Measurements from ENCODE around the gene PRLH. TPM values are rescaled to one million over a fixed set of nuclear protein-coding genes. Genes with fewer than 3 reads are reported as not detected.
"Not testable (repeated sequence)": the region's sequence is repeated elsewhere in the genome, so short reads cannot be mapped to it uniquely, and the experiment has no call there.

PRLH gene
- total and polyA plus RNA-seq, 2 donors, result not detected

DNA sequence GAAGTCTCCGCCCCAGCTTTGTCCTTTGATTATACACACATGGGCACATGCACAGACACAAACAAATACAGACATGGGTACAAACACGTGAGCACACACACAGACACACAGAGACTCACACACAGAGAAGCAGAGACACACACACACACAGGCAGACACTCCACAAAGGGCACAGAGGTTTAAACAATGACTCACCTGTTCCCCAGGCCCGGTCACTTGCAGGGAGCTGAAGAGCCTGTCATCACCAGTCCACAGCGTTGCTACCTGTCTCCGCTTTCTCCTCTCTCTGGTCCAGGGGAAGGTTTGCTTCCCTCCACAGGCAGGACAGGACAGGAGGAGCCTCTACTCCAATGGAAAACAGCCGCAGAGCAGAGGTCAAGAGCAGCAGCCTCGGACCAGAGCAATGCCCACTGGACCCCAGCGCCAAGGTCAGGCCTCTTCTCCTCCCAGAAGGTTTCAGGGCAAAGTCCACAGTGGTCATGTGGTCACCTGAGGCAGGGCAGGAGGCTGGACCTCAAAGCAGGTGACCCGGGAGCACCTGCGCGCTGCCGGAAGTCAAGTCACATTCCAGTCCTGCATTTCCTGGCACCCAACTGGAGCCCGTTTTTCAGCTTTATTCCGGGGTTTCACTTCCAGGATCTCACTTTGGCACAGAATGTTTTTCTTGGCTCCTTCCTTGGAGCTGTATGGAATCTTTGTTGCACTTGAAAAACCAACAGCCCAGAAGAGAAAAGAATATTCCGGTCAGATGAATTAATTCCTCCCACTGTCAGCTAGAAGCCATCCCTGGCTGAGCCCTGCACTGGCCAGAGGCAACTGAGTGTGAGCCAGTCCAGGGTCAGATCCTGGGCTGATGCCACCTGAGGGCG is 24.1 kb downstream of the PRLH start, which contains the start of gene RAB17:
Gene RAB17, minus strand, starts transcription at position 463 of the 869 bp plus-strand sequence. CDS start 4,580 bp downstream, outside the sequence.
- no peak within 1 kb of the TSS for H3K27ac ChIP-seq (ENCODE audit: low read depth)
- DNase-seq (ENCODE audit: extremely low spot score), result no peak
- no peak within 1 kb of the TSS for H3K4me3 ChIP-seq (ENCODE audit: low read depth, low read length)
- H3K36me3 ChIP-seq (ENCODE audit: insufficient read depth), result no peaks in the 10 kb centered on the region
- 73% methylated on average over 16 of the region's 16 CpGs for WGBS
- no peaks in the 10 kb centered on the region for H3K4me1 ChIP-seq (ENCODE audit: insufficient read depth)

DNA sequence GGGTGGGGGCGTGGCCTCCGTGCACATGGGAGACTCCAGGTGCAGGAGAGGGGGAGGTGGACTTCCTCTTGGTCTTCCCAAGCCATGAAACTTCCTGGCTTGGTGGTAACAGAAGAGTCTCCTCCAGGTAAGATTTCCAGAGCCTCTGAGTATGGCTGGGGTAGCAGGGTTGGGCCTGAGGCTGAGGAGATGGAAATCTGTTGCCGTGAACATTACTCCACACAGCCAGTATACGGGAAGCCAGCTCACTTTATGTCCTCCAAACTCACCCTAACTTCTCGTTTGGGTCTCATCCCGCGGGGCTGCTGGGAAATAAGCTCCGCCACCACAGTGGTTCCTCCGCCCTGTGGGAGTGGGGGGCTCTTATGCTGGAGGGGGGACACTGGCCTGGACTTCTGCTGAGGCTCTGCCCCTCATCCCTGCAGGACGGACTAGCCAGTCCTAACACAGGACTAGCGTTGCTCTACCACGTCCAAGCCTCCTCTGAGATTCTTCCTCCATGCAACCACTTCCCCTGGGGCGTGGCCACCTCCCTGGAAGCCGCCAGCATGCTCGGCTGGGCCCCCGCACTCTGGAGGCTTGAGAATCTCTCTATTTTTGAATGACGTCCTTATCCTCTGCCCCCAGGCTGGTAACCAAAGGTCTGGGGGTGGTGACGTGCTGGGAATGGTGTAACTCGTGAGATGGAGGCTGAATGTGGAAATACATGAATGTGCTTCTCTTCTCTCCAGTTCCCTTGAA is 24.9 kb downstream of the PRLH start:
- no peak for DNase-seq (ENCODE audit: extremely low spot score)
- WGBS, result 71% methylated on average over 19 of the region's 19 CpGs
- Histone ChIP-seq H3K4me3 (ENCODE audit: low read depth, low read length) (no peak overlapping the region), H3K36me3 (ENCODE audit: insufficient read depth) (no peaks in the 10 kb centered on the region), H3K27ac (ENCODE audit: low read depth) (no peak overlapping the region), H3K4me1 (ENCODE audit: insufficient read depth) (no peaks in the 10 kb centered on the region)

DNA sequence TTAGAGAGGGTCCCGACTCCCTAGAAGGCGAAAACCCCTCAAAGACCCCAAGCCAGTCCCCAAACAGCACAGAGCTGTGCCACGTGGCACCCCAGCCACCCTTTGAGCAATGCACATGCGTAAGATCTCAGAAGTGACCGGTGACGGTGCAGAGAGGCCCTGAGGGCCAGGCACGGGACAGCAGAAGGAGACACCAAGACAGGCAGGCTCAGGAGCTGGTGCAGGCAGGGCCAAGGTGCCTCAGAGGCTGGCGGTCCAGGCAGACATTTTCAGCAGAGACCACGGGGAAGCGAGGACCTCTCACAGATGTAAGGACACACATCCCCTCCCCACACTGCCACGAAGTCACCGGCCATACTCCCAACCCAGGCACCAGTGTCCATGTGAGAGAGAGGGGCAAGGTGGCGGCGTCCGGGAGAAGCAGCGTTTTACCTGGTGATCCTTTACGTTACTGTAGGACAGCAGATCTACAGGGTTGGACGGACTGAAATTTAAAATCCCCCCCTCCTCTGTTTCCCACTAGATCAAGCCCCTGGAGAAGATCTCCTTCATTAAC is 26.1 kb downstream of the PRLH start:
- 95% methylated on average over 18 of the region's 18 CpGs for WGBS
- DNase-seq (ENCODE audit: extremely low spot score), result no peak

GRCh38 chr2:237593036-237593435 is 26.7 kb downstream of the PRLH start:
- Histone ChIP-seq H3K4me3 (ENCODE audit: low read depth, low read length) (no peak overlapping the region), H3K36me3 (ENCODE audit: insufficient read depth) (no peaks in the 10 kb centered on the region), H3K27ac (ENCODE audit: low read depth) (no peak overlapping the region), H3K4me1 (ENCODE audit: insufficient read depth) (no peaks in the 10 kb centered on the region)
- no peak for DNase-seq (ENCODE audit: extremely low spot score)
- 90% methylated on average over 10 of the region's 10 CpGs for WGBS

More for the DNA sequence above, 26.1 kb downstream of the PRLH start:
- Histone ChIP-seq H3K4me1 (ENCODE audit: insufficient read depth) (no peaks in the 10 kb centered on the region), H3K27ac (ENCODE audit: low read depth) (no peak overlapping the region), H3K4me3 (ENCODE audit: low read depth, low read length) (no peak overlapping the region), H3K36me3 (ENCODE audit: insufficient read depth) (no peaks in the 10 kb centered on the region)

DNA sequence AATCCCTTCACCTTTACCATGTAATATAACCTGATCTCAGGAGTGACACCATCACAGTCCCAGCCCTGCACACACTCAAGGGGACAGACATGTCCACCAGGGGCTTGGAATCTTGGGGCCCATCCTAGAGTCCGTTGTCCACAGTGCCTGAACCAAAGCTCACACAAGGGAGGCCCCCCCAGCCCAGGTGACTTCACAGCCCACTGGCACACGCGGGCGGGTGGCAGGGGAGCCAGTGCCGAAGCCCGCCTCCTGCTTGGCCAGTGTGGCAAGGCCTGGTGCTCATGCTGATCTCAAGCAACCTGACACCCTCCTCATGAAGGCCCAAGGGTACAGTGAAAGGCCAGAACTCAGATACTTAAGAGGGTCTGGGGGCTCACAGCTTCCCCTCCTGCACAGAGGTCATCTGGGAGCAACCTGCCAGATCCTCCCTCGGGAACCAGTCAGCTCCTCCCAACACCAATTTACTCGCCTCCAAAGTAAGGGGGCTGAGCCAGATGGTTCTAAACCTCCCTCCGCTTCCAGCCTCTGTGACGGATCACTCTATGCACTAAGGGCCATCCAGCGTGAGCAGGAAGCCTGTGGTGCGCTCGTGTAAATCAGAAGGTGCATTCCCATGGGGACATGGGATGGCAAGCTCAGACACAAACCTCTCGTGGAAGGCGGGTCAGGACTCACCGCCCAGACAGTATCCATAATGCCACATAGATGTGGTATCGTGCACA is 27.4 kb downstream of the PRLH start:
- WGBS, result 94% methylated on average over 17 of the region's 17 CpGs
- no peak overlapping the region for H3K27ac ChIP-seq (ENCODE audit: low read depth)
- no peak overlapping the region for H3K4me3 ChIP-seq (ENCODE audit: low read depth, low read length)
- DNase-seq (ENCODE audit: extremely low spot score), result no peak
- H3K36me3 ChIP-seq (ENCODE audit: insufficient read depth), result no peaks in the 10 kb centered on the region
- H3K4me1 ChIP-seq (ENCODE audit: insufficient read depth), result no peaks in the 10 kb centered on the region

- no peak overlapping the region for H3K27ac ChIP-seq (ENCODE audit: low read depth)
- DNase-seq (ENCODE audit: extremely low spot score), result no peak
- no peak overlapping the region for H3K4me3 ChIP-seq (ENCODE audit: low read depth, low read length)
- H3K36me3 ChIP-seq (ENCODE audit: insufficient read depth), result no peaks in the 10 kb centered on the region
- WGBS, result 62% methylated on average over 5 of the region's 5 CpGs
- H3K4me1 ChIP-seq (ENCODE audit: insufficient read depth), result no peaks in the 10 kb centered on the region
Observed at GRCh38 chr2:237594514-237594871, 28.1 kb downstream of the PRLH start.

- not testable (repeated sequence) for H3K4me1 ChIP-seq (ENCODE audit: insufficient read depth); DNase-seq (ENCODE audit: extremely low spot score); H3K4me3 ChIP-seq (ENCODE audit: low read depth, low read length); H3K27ac ChIP-seq (ENCODE audit: low read depth); H3K36me3 ChIP-seq (ENCODE audit: insufficient read depth)
- WGBS, result 92% methylated on average over 5 of the region's 5 CpGs
Observed at GRCh38 chr2:237595829-237596519, 29.6 kb downstream of the PRLH start.

GRCh38 chr2:237596520-237597195 is 30.3 kb downstream of the PRLH start:
- Histone ChIP-seq H3K36me3 (ENCODE audit: insufficient read depth) (no peaks in the 10 kb centered on the region), H3K27ac (ENCODE audit: low read depth) (no peak overlapping the region), H3K4me1 (ENCODE audit: insufficient read depth) (no peaks in the 10 kb centered on the region), H3K4me3 (ENCODE audit: low read depth, low read length) (no peak overlapping the region)
- no peak for DNase-seq (ENCODE audit: extremely low spot score)
- 91% methylated on average over 13 of the region's 13 CpGs for WGBS

GRCh38 chr2:237597196-237598145 is 31.1 kb downstream of the PRLH start:
- Histone ChIP-seq H3K27ac (ENCODE audit: low read depth) (no peak overlapping the region), H3K4me3 (ENCODE audit: low read depth, low read length) (no peak overlapping the region), H3K36me3 (ENCODE audit: insufficient read depth) (no peaks in the 10 kb centered on the region), H3K4me1 (ENCODE audit: insufficient read depth) (no peaks in the 10 kb centered on the region)
- DNase-seq (ENCODE audit: extremely low spot score), result no peak
- WGBS, result 87% methylated on average over 29 of the region's 29 CpGs

- Histone ChIP-seq H3K4me1 (ENCODE audit: insufficient read depth) (no peaks in the 10 kb centered on the region), H3K4me3 (ENCODE audit: low read depth, low read length) (no peak overlapping the region), H3K36me3 (ENCODE audit: insufficient read depth) (no peaks in the 10 kb centered on the region), H3K27ac (ENCODE audit: low read depth) (no peak overlapping the region)
- 80% methylated on average over 14 of the region's 14 CpGs for WGBS
- no peak for DNase-seq (ENCODE audit: extremely low spot score)
Observed at GRCh38 chr2:237598468-237599208, 32.3 kb downstream of the PRLH start.

GRCh38 chr2:237599465-237600110 is 33.2 kb downstream of the PRLH start:
- no peaks in the 10 kb centered on the region for H3K4me1 ChIP-seq (ENCODE audit: insufficient read depth)
- no peak overlapping the region for H3K4me3 ChIP-seq (ENCODE audit: low read depth, low read length)
- DNase-seq (ENCODE audit: extremely low spot score), result no peak
- 72% methylated on average over 9 of the region's 9 CpGs for WGBS
- no peaks in the 10 kb centered on the region for H3K36me3 ChIP-seq (ENCODE audit: insufficient read depth)
- no peak overlapping the region for H3K27ac ChIP-seq (ENCODE audit: low read depth)
